Mesenchymal stem cell (in vitro differentiated cells and primary cell): ENCODE data around the gene SMURF2. TPM values are rescaled to one million over a fixed set of nuclear protein-coding genes. Genes with fewer than 3 reads are reported as not detected.
A peak's percentile ranks its signal among the peaks of the same experiment; 100 is the strongest.

Experiments used
- DNase-seq: peaks from one replicate; pipeline ENCODE4 v3.0.0-alpha.2; 2013
- H2AFZ ChIP-seq: one replicate; pipeline ENCODE4 v1.6.1; 2013; ENCODE audit warnings: low read depth, mild to moderate bottlenecking, control low read depth, inconsistent platforms, low read length, moderate library complexity
- H2AK5ac ChIP-seq: 2 replicates; pipeline ENCODE4 v1.6.1; 2013; ENCODE audit warnings: low read length, moderate library complexity, mild to moderate bottlenecking, inconsistent platforms; ENCODE audit not compliant: severe bottlenecking
- H2BK120ac ChIP-seq: one replicate; pipeline ENCODE4 v1.6.1; 2013; ENCODE audit warnings: low read depth, mild to moderate bottlenecking, inconsistent platforms, low read length, moderate library complexity
- H2BK12ac ChIP-seq, 2 experiments: one replicate each; pipeline ENCODE4 v1.6.1; 2013; ENCODE audit warnings: inconsistent platforms in 2 of 2, low read length in 2 of 2, mild to moderate bottlenecking in 2 of 2, moderate library complexity in 2 of 2, control low read depth in 1 of 2
- H2BK15ac ChIP-seq: one replicate; pipeline ENCODE4 v1.6.1; 2013; ENCODE audit warnings: mild to moderate bottlenecking, low read depth, inconsistent platforms; ENCODE audit not compliant: poor library complexity, severe bottlenecking
- H2BK5ac ChIP-seq: 2 replicates; pipeline ENCODE4 v1.6.1; 2013; ENCODE audit warnings: low read depth, mild to moderate bottlenecking, low read length, control low read depth, inconsistent platforms; ENCODE audit not compliant: poor library complexity, severe bottlenecking
- H3K14ac ChIP-seq, 2 experiments: one replicate each; pipeline ENCODE4 v1.6.1; 2013; ENCODE audit warnings: inconsistent platforms in 2 of 2, low read length in 2 of 2, control low read depth in 1 of 2, mild to moderate bottlenecking in 1 of 2, moderate library complexity in 1 of 2
- H3K18ac ChIP-seq, 2 experiments: one replicate each; pipeline ENCODE4 v1.6.1; 2013; ENCODE audit warnings: inconsistent platforms in 2 of 2, low read length in 2 of 2, control low read depth in 1 of 2, low read depth in 1 of 2, mild to moderate bottlenecking in 1 of 2
- H3K23ac ChIP-seq, 2 experiments: one replicate each; pipeline ENCODE4 v1.6.1; 2013; ENCODE audit warnings: inconsistent platforms in 2 of 2, low read length in 2 of 2, mild to moderate bottlenecking in 2 of 2, moderate library complexity in 2 of 2, control low read depth in 1 of 2
- H3K27ac ChIP-seq: 2 replicates; pipeline ENCODE4 v1.5.1; 2013; ENCODE audit warnings: mild to moderate bottlenecking, moderate library complexity, low read length, control low read depth, inconsistent platforms; ENCODE audit not compliant: poor library complexity, severe bottlenecking
- H3K27me3 ChIP-seq, 2 experiments: 2 replicates each; pipeline versions ENCODE4 v1.6.1 to v1.7.0; 2013; ENCODE audit warnings: low read length in 2 of 2, mild to moderate bottlenecking in 2 of 2, moderate library complexity in 2 of 2, control low read depth in 1 of 2, inconsistent platforms in 1 of 2; ENCODE audit not compliant: control insufficient read depth in 1 of 2, insufficient read depth in 1 of 2
- H3K36me3 ChIP-seq, 2 experiments: 2 replicates each; pipeline versions ENCODE4 v1.6.1 to v1.7.0; 2013; ENCODE audit warnings: low read length in 2 of 2, control low read depth in 1 of 2, inconsistent platforms in 1 of 2, low read depth in 1 of 2, mild to moderate bottlenecking in 1 of 2; ENCODE audit not compliant: insufficient read depth in 2 of 2, control insufficient read depth in 1 of 2
- H3K4ac ChIP-seq, 2 experiments: one replicate each; pipeline ENCODE4 v1.6.1; 2013; ENCODE audit warnings: inconsistent platforms in 2 of 2, low read length in 2 of 2, mild to moderate bottlenecking in 2 of 2, moderate library complexity in 2 of 2, control low read depth in 1 of 2, low read depth in 1 of 2
- H3K4me1 ChIP-seq: 2 replicates; pipeline ENCODE4 v1.6.1; 2013; ENCODE audit warnings: low read depth, low read length, control low read depth; ENCODE audit not compliant: control insufficient read depth, insufficient read depth
- H3K4me2 ChIP-seq: 2 replicates; pipeline ENCODE4 v1.6.1; 2013; ENCODE audit warnings: low read length, mild to moderate bottlenecking, inconsistent platforms; ENCODE audit not compliant: poor library complexity, severe bottlenecking
- H3K4me3 ChIP-seq, 2 experiments: 2 replicates each; pipeline versions ENCODE4 v1.5.1 to v1.7.0; 2013; ENCODE audit warnings: low read length in 2 of 2, mild to moderate bottlenecking in 2 of 2, control low read depth in 1 of 2, low read depth in 1 of 2; ENCODE audit not compliant: insufficient read depth in 1 of 2
- H3K79me1 ChIP-seq: replicated peaks from 2 replicates; pipeline ENCODE4 v1.6.1; 2013; ENCODE audit warnings: mild to moderate bottlenecking, control low read depth, low read length, inconsistent platforms; ENCODE audit not compliant: poor library complexity, severe bottlenecking
- H3K9ac ChIP-seq: 2 replicates; pipeline ENCODE4 v1.7.0; 2013; ENCODE audit warnings: mild to moderate bottlenecking, low read length, moderate library complexity
- H3K9me3 ChIP-seq: 2 replicates; pipeline ENCODE4 v1.7.0; 2013; ENCODE audit warnings: mild to moderate bottlenecking, low read length; ENCODE audit not compliant: control insufficient read depth
- H4K8ac ChIP-seq: one replicate; pipeline ENCODE4 v1.6.1; 2013; ENCODE audit warnings: inconsistent platforms, mild to moderate bottlenecking, low read length, moderate library complexity
- H4K91ac ChIP-seq: one replicate; pipeline ENCODE4 v1.6.1; 2013; ENCODE audit warnings: mild to moderate bottlenecking, low read length, inconsistent platforms
- WGBS: methylation state at CpG from one replicate; pipeline ENCODE4 v1.1.7; 2013; ENCODE audit warnings: mixed read lengths; 5-methylcytosine and 5-hydroxymethylcytosine counted together
- small RNA-seq: library from polyadenylated mRNA; stranded (forward); fragments of <200 nt; extraction: miRNeasy Mini kit (QIAGEN cat#:217004); gene quantifications from one replicate; pipeline ENCODE3, GENCODE V24; 2013; ENCODE audit warnings: low read depth

Gene SMURF2

GRCh38 chr17:64496786-64497564 lies 165.1 kb downstream of the SMURF2 start, which contains the start of gene POLG2:
Gene POLG2 (minus strand): TSS chr17:64497054. CDS start chr17:64496968, 86 bp downstream.
- DNase-seq: peak; percentile 95
- Histone ChIP-seq H2BK120ac (peak within 1 kb of the TSS; percentile 57), H3K9me3 (no peaks in the 10 kb centered on the region), H3K36me3 (peaks cover 13 to 55% of the 10 kb centered on the region in 2 experiments), H3K27ac (peak within 1 kb of the TSS; percentile 95), H3K79me1 (peaks cover 9% of the 10 kb centered on the region), H2AK5ac (no peak within 1 kb of the TSS), H3K4ac (peak within 1 kb of the TSS; percentile 28 to 94), H2BK5ac (no peak within 1 kb of the TSS), H3K4me2 (peak within 1 kb of the TSS; percentile 99), H2AFZ (peak within 1 kb of the TSS; percentile 99), H2BK15ac (peak within 1 kb of the TSS; percentile 23), H3K18ac (peak within 1 kb of the TSS; percentile 85 to 97), H4K8ac (peak within 1 kb of the TSS; percentile 84), H3K4me3 (peak within 1 kb of the TSS; percentile 77 to 87), H2BK12ac (peak within 1 kb of the TSS; percentile 32 to 78), H3K9ac (peak within 1 kb of the TSS; percentile 100), H3K27me3 (no peaks in the 10 kb centered on the region), H3K14ac (peak within 1 kb of the TSS in 1 of 2 experiments; percentile 77), H3K4me1 (peaks cover 6% of the 10 kb centered on the region), H3K23ac (peak within 1 kb of the TSS in 1 of 2 experiments; percentile 89), H4K91ac (peak within 1 kb of the TSS; percentile 89)
- 1% methylated on average over 50 of the region's 50 CpGs for WGBS

GRCh38 chr17:64496348-64496785 lies 165.7 kb downstream of the SMURF2 start:
- H3K4me3 ChIP-seq: peak overlapping the region; percentile 77 to 87
- WGBS: 5% methylated on average over 20 of the region's 20 CpGs
- peak overlapping the region in 1 of 2 experiments; percentile 77 for H3K14ac ChIP-seq
- no peaks in the 10 kb centered on the region for H3K9me3 ChIP-seq
- H2BK12ac ChIP-seq: peak overlapping the region in 1 of 2 experiments; percentile 32
- peak overlapping the region in 1 of 2 experiments; percentile 89 for H3K23ac ChIP-seq
- peak overlapping the region; percentile 95 for H3K27ac ChIP-seq
- peak overlapping the region; percentile 84 for H4K8ac ChIP-seq
- peak overlapping the region; percentile 57 for H2BK120ac ChIP-seq
- no peak overlapping the region for H2BK5ac ChIP-seq
- no peaks in the 10 kb centered on the region for H3K27me3 ChIP-seq
- peaks cover 12 to 53% of the 10 kb centered on the region in 2 experiments for H3K36me3 ChIP-seq
- peak overlapping the region; percentile 99 for H3K4me2 ChIP-seq
- peak overlapping the region; percentile 28 to 94 for H3K4ac ChIP-seq
- no peak overlapping the region for H2AK5ac ChIP-seq
- peak overlapping the region; percentile 23 for H2BK15ac ChIP-seq
- peak overlapping the region; percentile 89 for H4K91ac ChIP-seq
- DNase-seq: no peak
- H3K4me1 ChIP-seq: peaks cover 8% of the 10 kb centered on the region
- H3K9ac ChIP-seq: peak overlapping the region; percentile 100
- H3K79me1 ChIP-seq: peaks cover 11% of the 10 kb centered on the region
- H2AFZ ChIP-seq: peak overlapping the region; percentile 99
- H3K18ac ChIP-seq: peak overlapping the region; percentile 77 to 97

Small RNA genes lying within 50 kb of the gene (small RNA-seq; reads per million reads assigned to genes)
- gene AC009994.1: not detected
